Stimulated activated CD4-positive, alpha-beta T cell treated with anti-CD3 and anti-CD28 coated beads, TNF-alpha, amount 100 ng/mL, for 24 hours (primary cell): Measurements from ENCODE around the gene SORBS1.

Source experiments
- DNase-seq, 3 experiments: peaks; one replicate each; pipeline ENCODE4 v3.0.0-alpha.2; 2020; ENCODE audit warnings: low read depth in 3 of 3

The SORBS1 gene

GRCh38 chr10:95268438-95268837 is 292.7 kb downstream of the SORBS1 start:
- no peak for DNase-seq

DNA sequence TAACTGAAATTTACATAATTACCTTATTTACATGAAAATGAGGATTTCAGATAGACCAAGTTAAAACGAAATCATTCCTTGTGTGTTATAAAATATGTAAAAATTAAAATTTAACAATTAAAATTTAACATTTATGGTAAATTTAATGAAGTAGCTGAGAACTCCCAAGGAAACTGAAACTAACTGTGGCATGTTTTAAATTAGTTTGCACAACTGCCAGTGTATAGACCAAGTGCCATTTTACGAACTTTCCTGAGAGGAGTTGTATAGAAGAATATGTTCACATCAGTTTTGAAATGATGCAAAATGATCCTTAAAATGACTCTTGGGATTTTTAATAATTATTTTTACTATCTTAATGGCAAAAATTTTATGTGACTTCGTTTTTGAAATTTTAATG is 293.9 kb downstream of the SORBS1 start:
- DNase-seq: no peak

DNA sequence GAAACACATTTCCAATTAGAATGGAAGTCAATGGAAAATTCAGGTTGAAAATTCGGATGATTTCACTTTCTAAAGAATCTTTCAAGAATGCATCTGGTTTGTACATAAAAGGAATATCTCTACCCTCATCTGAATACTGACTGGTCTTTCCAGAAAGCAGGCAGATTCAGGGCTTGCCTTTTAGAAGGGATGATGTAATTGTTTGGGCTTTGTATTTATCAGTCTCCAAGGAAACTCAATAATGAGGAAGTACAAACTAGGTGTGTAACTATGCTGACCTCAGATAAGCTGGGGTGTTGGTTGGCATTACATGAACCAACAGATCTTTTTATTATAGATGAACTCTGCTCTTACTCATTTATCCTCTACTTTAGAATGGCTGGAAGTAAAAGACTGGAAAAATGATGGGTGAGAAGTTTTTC is 294.5 kb downstream of the SORBS1 start:
- no peak for DNase-seq

DNA sequence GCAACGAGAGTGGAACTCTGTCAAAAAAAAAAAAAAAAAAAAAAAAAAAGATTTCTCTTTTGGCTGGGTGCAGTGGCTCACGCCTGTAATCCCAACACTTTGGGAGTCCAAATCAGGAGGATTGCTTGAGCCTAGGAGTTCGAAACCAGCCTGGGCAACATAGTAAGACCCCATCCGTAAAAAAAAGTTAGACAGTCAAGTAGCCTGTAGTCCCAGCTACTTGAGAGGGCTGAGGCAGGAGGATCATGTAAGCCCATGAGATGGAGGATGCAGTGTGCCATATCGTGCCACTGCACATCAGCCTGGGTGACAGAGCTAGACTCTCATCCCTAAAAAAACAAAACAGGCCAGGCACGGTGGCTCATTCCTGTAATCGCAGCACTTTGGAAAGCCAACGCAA is 295.6 kb downstream of the SORBS1 start:
- DNase-seq: no peak

GRCh38 chr10:95264227-95265051 is 296.7 kb downstream of the SORBS1 start:
- DNase-seq: no peak

- no peak for DNase-seq
These were observed 297.3 kb downstream of the SORBS1 start for GRCh38 chr10:95263864-95264226.

DNA sequence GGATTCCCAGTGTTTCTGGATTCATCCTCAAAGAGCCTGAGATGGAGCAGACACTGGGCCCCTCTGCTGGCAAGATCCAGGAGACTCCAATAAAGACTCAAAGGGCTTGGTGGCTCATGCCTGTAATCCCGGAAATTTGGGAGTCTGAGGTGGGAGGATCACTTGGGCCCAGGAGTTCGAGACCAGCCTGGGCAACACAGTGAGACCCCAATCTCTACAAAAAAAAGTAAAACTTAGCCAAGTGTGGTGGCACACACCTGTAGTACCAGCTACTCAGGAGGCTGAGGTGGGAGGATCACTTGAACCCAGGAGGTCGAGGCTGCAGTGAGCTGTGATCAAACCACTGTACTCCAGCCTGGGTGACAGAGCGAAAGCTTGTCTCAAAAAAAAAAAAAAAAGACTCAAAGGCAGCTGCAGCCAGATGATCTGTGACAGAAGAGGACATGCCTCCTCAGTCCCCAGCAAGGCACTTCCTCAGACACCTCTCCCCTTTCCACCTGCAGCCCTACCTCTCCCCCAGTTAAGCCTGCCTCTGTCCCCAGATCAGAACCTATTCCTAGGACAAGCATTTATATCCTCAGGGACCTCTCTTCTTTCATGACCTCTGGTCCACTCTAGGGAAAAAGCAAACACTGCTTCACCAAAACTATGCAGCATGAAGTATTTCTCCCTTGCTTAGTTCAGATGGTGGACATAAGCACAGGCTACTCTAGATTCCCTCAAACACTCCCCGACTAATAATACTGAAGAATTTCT is 298.2 kb downstream of the SORBS1 start:
- no peak for DNase-seq

GRCh38 chr10:95261926-95262325 is 299.2 kb downstream of the SORBS1 start:
- no peak for DNase-seq
